ENCODE results near the gene CDK11A. TPM values are rescaled to one million over a fixed set of nuclear protein-coding genes. Genes with fewer than 3 reads are reported as not detected.
"Not testable (repeated sequence)": the region's sequence is repeated elsewhere in the genome, so short reads cannot be mapped to it uniquely, and the experiment has no call there.

CDK11A gene
- total RNA-seq, 2 experiments from 2014 or later = 50.9 to 90.5 TPM

- H3K36me3 ChIP-seq (ENCODE audit: insufficient read depth, low read length) = peaks cover 31% of the 10 kb centered on the region
- CTCF ChIA-PET (ENCODE audit: unreplicated experiment); H3K9me2 ChIP-seq (ENCODE audit: insufficient read depth, low read length); BruUV-seq (replicated peaks); H4K20me1 ChIP-seq (ENCODE audit: insufficient read depth, low read length); H3K9me3 ChIP-seq (ENCODE audit: low read length); H3K4me1 ChIP-seq (ENCODE audit: insufficient read depth, low read length, poor library complexity, severe bottlenecking): not testable (repeated sequence)
- POLR2A ChIA-PET = interaction anchor here (0.6 kb wide), 1 partner anchor 20 kb away, joined by 3 read pairs; no protein-coding TSS in a partner anchor
- 0 out of 2 replicates have a peak within 1 kb of the TSS, but pooled peaks have one; percentile 3 for H2AFZ ChIP-seq (ENCODE audit: low read length)
- peak within 1 kb of the TSS; percentile 68 for H3K4me3 ChIP-seq (ENCODE audit: low read depth, low read length, poor library complexity, severe bottlenecking)
- H3K4me2 ChIP-seq (ENCODE audit: low read length) = peak within 1 kb of the TSS; percentile 60
- peak; percentile 97 for DNase-seq (ENCODE audit: low spot score)
- H3K79me2 ChIP-seq (ENCODE audit: insufficient read depth, low read depth, low read length) = peaks cover 24% of the 10 kb centered on the region; the same call in 1 of the 2 replicates
- TF ChIP-seq, protein P1, sequence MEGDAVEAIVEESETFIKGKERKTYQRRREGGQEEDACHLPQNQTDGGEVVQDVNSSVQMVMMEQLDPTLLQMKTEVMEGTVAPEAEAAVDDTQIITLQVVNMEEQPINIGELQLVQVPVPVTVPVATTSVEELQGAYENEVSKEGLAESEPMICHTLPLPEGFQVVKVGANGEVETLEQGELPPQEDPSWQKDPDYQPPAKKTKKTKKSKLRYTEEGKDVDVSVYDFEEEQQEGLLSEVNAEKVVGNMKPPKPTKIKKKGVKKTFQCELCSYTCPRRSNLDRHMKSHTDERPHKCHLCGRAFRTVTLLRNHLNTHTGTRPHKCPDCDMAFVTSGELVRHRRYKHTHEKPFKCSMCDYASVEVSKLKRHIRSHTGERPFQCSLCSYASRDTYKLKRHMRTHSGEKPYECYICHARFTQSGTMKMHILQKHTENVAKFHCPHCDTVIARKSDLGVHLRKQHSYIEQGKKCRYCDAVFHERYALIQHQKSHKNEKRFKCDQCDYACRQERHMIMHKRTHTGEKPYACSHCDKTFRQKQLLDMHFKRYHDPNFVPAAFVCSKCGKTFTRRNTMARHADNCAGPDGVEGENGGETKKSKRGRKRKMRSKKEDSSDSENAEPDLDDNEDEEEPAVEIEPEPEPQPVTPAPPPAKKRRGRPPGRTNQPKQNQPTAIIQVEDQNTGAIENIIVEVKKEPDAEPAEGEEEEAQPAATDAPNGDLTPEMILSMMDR (conservative IDR thresholded peaks at IDR 0.05; ENCODE audit: low read length) = peak; percentile 56
- intact Hi-C loops (cut with micrococcal nuclease; ENCODE audit: unreplicated experiment) = loop anchor here (5.0 kb wide), 1 partner anchor 63 kb away; the partner anchor contains the start of gene CDK11A
- H3K27ac ChIP-seq (ENCODE audit: low read depth, low read length, poor library complexity, severe bottlenecking) = peak within 1 kb of the TSS; percentile 81
These were observed 65.3 kb downstream of the CDK11A start, which contains the start of gene CDK11B for GRCh38 chr1:1658583-1659549. TSS of gene CDK11B (minus strand) at chr1:1659004. CDS start at chr1:1657485, 1,519 bp downstream.

Other genes starting within 250 kb of the CDK11A start
- 79.9 and 81.9 TPM in 2 replicates for gene ATAD3A, start 212.2 kb downstream of the CDK11A start, total RNA-seq (2014; rRNA removed; shearing (Covaris generic))
- 83.3 and 88.6 TPM in 2 replicates for gene ATAD3A, start 212.2 kb downstream of the CDK11A start, total RNA-seq (2022)
- 0.64 and 0.76 TPM in 2 replicates for gene TMEM240, start 183.7 kb downstream of the CDK11A start, total RNA-seq (2014; rRNA removed; shearing (Covaris generic))
- 2.1 and 2.7 TPM in 2 replicates for gene TMEM240, start 183.7 kb downstream of the CDK11A start, total RNA-seq (2022)
- 97.7 and 101 TPM in 2 replicates for gene SSU72, start 149.5 kb downstream of the CDK11A start, total RNA-seq (2014; rRNA removed; shearing (Covaris generic))
- 141 and 149 TPM in 2 replicates for gene SSU72, start 149.5 kb downstream of the CDK11A start, total RNA-seq (2022)
- 2.7 and 3.1 TPM in 2 replicates for gene FNDC10, start 124.2 kb downstream of the CDK11A start, total RNA-seq (2014; rRNA removed; shearing (Covaris generic))
- 1.3 and 2.7 TPM in 2 replicates for gene FNDC10, start 124.2 kb downstream of the CDK11A start, total RNA-seq (2022)
- gene MIB2, start 108.9 kb downstream of the CDK11A start, total RNA-seq (2014; rRNA removed; shearing (Covaris generic)) = 46.4 and 64.9 TPM in 2 replicates
- gene MIB2, start 108.9 kb downstream of the CDK11A start, total RNA-seq (2022) = 54.0 and 55.3 TPM in 2 replicates
- gene MMP23B, start 92.2 kb downstream of the CDK11A start, total RNA-seq (2014; rRNA removed; shearing (Covaris generic)) = 1.3 and 2.2 TPM in 2 replicates
- 7.6 and 8.7 TPM in 2 replicates for gene MMP23B, start 92.2 kb downstream of the CDK11A start, total RNA-seq (2022)
- 21.6 and 24.0 TPM in 2 replicates for gene CDK11B, start 65.4 kb downstream of the CDK11A start, total RNA-seq (2014; rRNA removed; shearing (Covaris generic))
- gene CDK11B, start 65.4 kb downstream of the CDK11A start, total RNA-seq (2022) = 44.2 and 51.5 TPM in 2 replicates
- 24.2 and 26.6 TPM in 2 replicates for gene SLC35E2B, start 31.6 kb downstream of the CDK11A start, total RNA-seq (2014; rRNA removed; shearing (Covaris generic))
- gene SLC35E2B, start 31.6 kb downstream of the CDK11A start, total RNA-seq (2022) = 58.9 and 61.2 TPM in 2 replicates
- gene NADK, start 54.1 kb upstream of the CDK11A start, total RNA-seq (2014; rRNA removed; shearing (Covaris generic)) = 144 and 156 TPM in 2 replicates
- gene NADK, start 54.1 kb upstream of the CDK11A start, total RNA-seq (2022) = 173 and 184 TPM in 2 replicates
- 86.9 and 101 TPM in 2 replicates for gene GNB1, start 166.7 kb upstream of the CDK11A start, total RNA-seq (2014; rRNA removed; shearing (Covaris generic))
- 502 and 563 TPM in 2 replicates for gene GNB1, start 166.7 kb upstream of the CDK11A start, total RNA-seq (2022)
- gene CALML6, start 190.9 kb upstream of the CDK11A start, total RNA-seq (2014; rRNA removed; shearing (Covaris generic)) = 0.54 and 0.88 TPM in 2 replicates
- 2.4 and 5.1 TPM in 2 replicates for gene CALML6, start 190.9 kb upstream of the CDK11A start, total RNA-seq (2022)
- 0.46 and 1.7 TPM in 2 replicates for gene TMEM52, start 194.9 kb upstream of the CDK11A start, total RNA-seq (2014; rRNA removed; shearing (Covaris generic))
- gene TMEM52, start 194.9 kb upstream of the CDK11A start, total RNA-seq (2022) = 2.5 and 2.7 TPM in 2 replicates